Measurements from ENCODE around the gene CCR8. TPM values are rescaled to one million over a fixed set of nuclear protein-coding genes. Genes with fewer than 3 reads are reported as not detected.

Gene CCR8
- total and polyA plus RNA-seq, 2 donors (not counting 1 experiment from before 2014, with no cell fraction given), result not detected

GRCh38 chr3:39284457-39284881 is 45.0 kb upstream of the CCR8 start:
- H3K27me3 Mint-ChIP-seq, result no peaks in the 10 kb centered on the region
- no peaks in the 10 kb centered on the region for H3K9me3 Mint-ChIP-seq (ENCODE audit: insufficient read depth)
- intact Hi-C loops (cut with micrococcal nuclease), result no loop called here
- Histone ChIP-seq H3K9me3 (ENCODE audit: control extremely low read depth in 1 of 3, control insufficient read depth in 2 of 3, insufficient read depth in 1 of 3, low read length in 2 of 3) (no peaks in the 10 kb centered on the region), H3K27me3 (replicated peaks in 1 of 4; ENCODE audit: control extremely low read depth in 1 of 4, control insufficient read depth in 3 of 4, insufficient read depth in 4 of 4, low read length in 3 of 4) (no peaks in the 10 kb centered on the region), H4K20me1 (ENCODE audit: control insufficient read depth, insufficient read depth, low read length, poor library complexity, severe bottlenecking) (no peaks in the 10 kb centered on the region), H3K4me2 (replicated peaks; ENCODE audit: low read depth, low read length, poor library complexity, severe bottlenecking) (no peak overlapping the region), H2AFZ (ENCODE audit: insufficient read depth, low read depth, low read length, poor library complexity, severe bottlenecking) (no peak overlapping the region), H3K36me3 (replicated peaks in 1 of 2; ENCODE audit: control extremely low read depth in 1 of 2, control insufficient read depth in 1 of 2, extremely low read depth in 1 of 2, insufficient read depth in 2 of 2, low read length in 1 of 2) (no peaks in the 10 kb centered on the region), H3K27ac (ENCODE audit: low read length in 2 of 2) (no peak overlapping the region), H3K9ac (ENCODE audit: low read length) (no peak overlapping the region), H3K79me2 (ENCODE audit: control insufficient read depth, insufficient read depth, low read length) (no peaks in the 10 kb centered on the region), H3K4me3 (ENCODE audit: control extremely low read depth in 1 of 5, extremely low read depth in 1 of 5, insufficient read depth in 1 of 5, low read depth in 2 of 5, low read length in 4 of 5) (no peak overlapping the region), H3K4me1 (ENCODE audit: control insufficient read depth in 2 of 2, insufficient read depth in 2 of 2, low read length in 2 of 2) (peaks cover 36 to 44% of the 10 kb centered on the region in 2 donors)
- no peak overlapping the region for H3K27ac Mint-ChIP-seq
- ATAC-seq (ENCODE audit: low read depth), result no peak
- no peak for DNase-seq
- WGBS (ENCODE audit: insufficient coverage), result 64% methylated on average over 3 of the region's 5 CpGs
- peaks cover 51% of the 10 kb centered on the region for H3K4me1 Mint-ChIP-seq
- ChIA-PET POLR2A (no interaction called here), CTCF (interaction anchor here (1.2 to 31.5 kb wide), 2 partner anchors 29 to 83 kb away, joined by 4 to 1573 read pairs; partner anchors contain the start of gene XIRP1)
- no peak overlapping the region for H3K4me3 Mint-ChIP-seq
- no peak for TF ChIP-seq CTCF (IDR thresholded peaks at IDR 0.05)
- TF ChIP-seq EZH2 (IDR thresholded peaks at IDR 0.05; ENCODE audit: borderline replicate concordance, insufficient read depth, low read depth, low read length, poor library complexity, severe bottlenecking), result no peak

GRCh38 chr3:39285332-39285731 is 44.2 kb upstream of the CCR8 start:
- no peak overlapping the region for H3K27ac Mint-ChIP-seq
- no peaks in the 10 kb centered on the region for H3K79me2 ChIP-seq (ENCODE audit: control insufficient read depth, insufficient read depth, low read length)
- no peak for TF ChIP-seq CTCF (IDR thresholded peaks at IDR 0.05)
- TF ChIP-seq EZH2 (IDR thresholded peaks at IDR 0.05; ENCODE audit: borderline replicate concordance, insufficient read depth, low read depth, low read length, poor library complexity, severe bottlenecking), result no peak
- peaks cover 55% of the 10 kb centered on the region for H3K4me1 Mint-ChIP-seq
- no peak overlapping the region for H3K27ac ChIP-seq (ENCODE audit: low read length in 2 of 2)
- no peak overlapping the region for H3K4me2 ChIP-seq (replicated peaks; ENCODE audit: low read depth, low read length, poor library complexity, severe bottlenecking)
- no peak overlapping the region for H2AFZ ChIP-seq (ENCODE audit: insufficient read depth, low read depth, low read length, poor library complexity, severe bottlenecking)
- H3K9ac ChIP-seq (ENCODE audit: low read length), result no peak overlapping the region
- H3K9me3 ChIP-seq (ENCODE audit: control extremely low read depth in 1 of 3, control insufficient read depth in 2 of 3, insufficient read depth in 1 of 3, low read length in 2 of 3), result no peaks in the 10 kb centered on the region
- H3K27me3 ChIP-seq (replicated peaks in 1 of 4; ENCODE audit: control extremely low read depth in 1 of 4, control insufficient read depth in 3 of 4, insufficient read depth in 4 of 4, low read length in 3 of 4), result no peaks in the 10 kb centered on the region
- H3K36me3 ChIP-seq (replicated peaks in 1 of 2; ENCODE audit: control extremely low read depth in 1 of 2, control insufficient read depth in 1 of 2, extremely low read depth in 1 of 2, insufficient read depth in 2 of 2, low read length in 1 of 2), result no peaks in the 10 kb centered on the region
- ChIA-PET CTCF (interaction anchor here (3.9 to 31.5 kb wide), 2 partner anchors 29 to 84 kb away, joined by 90 to 1573 read pairs; partner anchors contain the start of gene XIRP1), POLR2A (interaction anchor here (0.6 kb wide), 1 partner anchor 48 kb away, joined by 4 read pairs; no protein-coding TSS in a partner anchor)
- H3K9me3 Mint-ChIP-seq (ENCODE audit: insufficient read depth), result no peaks in the 10 kb centered on the region
- ATAC-seq (ENCODE audit: low read depth) (no peak), DNase-seq (no peak)
- H3K4me3 Mint-ChIP-seq, result no peak overlapping the region
- peaks cover 32 to 49% of the 10 kb centered on the region in 2 donors for H3K4me1 ChIP-seq (ENCODE audit: control insufficient read depth in 2 of 2, insufficient read depth in 2 of 2, low read length in 2 of 2)
- H3K27me3 Mint-ChIP-seq, result no peaks in the 10 kb centered on the region
- H3K4me3 ChIP-seq (ENCODE audit: control extremely low read depth in 1 of 5, extremely low read depth in 1 of 5, insufficient read depth in 1 of 5, low read depth in 2 of 5, low read length in 4 of 5), result no peak overlapping the region
- no peaks in the 10 kb centered on the region for H4K20me1 ChIP-seq (ENCODE audit: control insufficient read depth, insufficient read depth, low read length, poor library complexity, severe bottlenecking)
- intact Hi-C loops (cut with micrococcal nuclease), result no loop called here

All from B cell (primary cell).